ENCODE results near the gene LCN9.

- TF ChIP-seq POLR2AphosphoS5 (IDR thresholded peaks at IDR 0.05; ENCODE audit: low read depth, low read length) (no peak), POU2F2 (IDR thresholded peaks at IDR 0.05; ENCODE audit: low read depth, low read length) (no peak), POLR2A (IDR thresholded peaks at IDR 0.05; ENCODE audit: low read depth, low read length) (no peak), PAX5 (IDR thresholded peaks at IDR 0.05; ENCODE audit: insufficient read depth, low read length, severe bottlenecking) (no peak), TAF1 (IDR thresholded peaks at IDR 0.05; ENCODE audit: low read depth, low read length) (no peak), SPI1 (IDR thresholded peaks at IDR 0.05; ENCODE audit: low read depth, low read length) (no peak)
These were observed 12.7 kb upstream of the LCN9 start for GRCh38 chr9:135650408-135650807.
